Liver (tissue), 9 donors: ENCODE measurements around the gene EMP1. TPM values are rescaled to one million over a fixed set of nuclear protein-coding genes. Genes with fewer than 3 reads are reported as not detected.

ENCODE experiments used
- DNase-seq: peaks from one replicate; pipeline ENCODE4 v3.0.0-alpha.2; 2017; ENCODE audit warnings: low spot score
- H3K27ac ChIP-seq, 2 donors: one replicate each; pipeline ENCODE4 v1.7.0; 2013; ENCODE audit warnings: inconsistent platforms in 2 of 2, low read length in 2 of 2, control low read depth in 1 of 2, low read depth in 1 of 2, mild to moderate bottlenecking in 1 of 2
- H3K27me3 ChIP-seq, 4 donors: one replicate each; pipeline versions ENCODE4 v1.6.1 to v1.7.0; 2013; ENCODE audit warnings: low read length in 3 of 4, inconsistent platforms in 1 of 4, mild to moderate bottlenecking in 1 of 4, moderate library complexity in 1 of 4; ENCODE audit not compliant: control insufficient read depth in 4 of 4, insufficient read depth in 4 of 4
- H3K36me3 ChIP-seq, 4 donors: one replicate each; pipeline versions ENCODE4 v1.6.1 to v1.7.0; 2013; ENCODE audit warnings: low read length in 3 of 4, mild to moderate bottlenecking in 3 of 4, low read depth in 1 of 4, moderate library complexity in 1 of 4; ENCODE audit not compliant: control insufficient read depth in 4 of 4, insufficient read depth in 3 of 4
- H3K4me1 ChIP-seq, 4 donors: one replicate each; pipeline versions ENCODE4 v1.6.1 to v1.7.0; 2013; ENCODE audit warnings: low read length in 3 of 4, mild to moderate bottlenecking in 3 of 4, moderate library complexity in 1 of 4; ENCODE audit not compliant: control insufficient read depth in 4 of 4, insufficient read depth in 4 of 4
- H3K4me3 ChIP-seq, 3 donors: one replicate each; pipeline versions ENCODE4 v1.6.1 to v1.7.0; 2013; ENCODE audit warnings: low read length in 3 of 3, control low read depth in 1 of 3, low read depth in 1 of 3, mild to moderate bottlenecking in 1 of 3
- H3K9ac ChIP-seq, 2 donors: one replicate each; pipeline ENCODE4 v1.7.0; 2013; ENCODE audit warnings: low read length in 2 of 2, mild to moderate bottlenecking in 2 of 2, moderate library complexity in 2 of 2, control low read depth in 1 of 2, low read depth in 1 of 2
- H3K9me3 ChIP-seq, 4 donors: one replicate each; pipeline versions ENCODE4 v1.6.1 to v1.7.0; 2013; ENCODE audit warnings: low read length in 3 of 4; ENCODE audit not compliant: control insufficient read depth in 4 of 4
- EGR1 ChIP-seq, 2 donors: IDR thresholded peaks; 2 replicates each; pipeline ENCODE4 v1.6.1; 2016 to 2018; ENCODE audit warnings: antibody characterized with exemption in 2 of 2, low read depth in 2 of 2
- FOXA1 ChIP-seq: IDR thresholded peaks from 2 replicates; pipeline ENCODE4 v1.6.1; 2016; ENCODE audit warnings: antibody characterized with exemption
- FOXA2 ChIP-seq: IDR thresholded peaks from 2 replicates; pipeline ENCODE4 v1.6.1; 2016; ENCODE audit warnings: antibody characterized with exemption
- JUND ChIP-seq, 2 donors: IDR thresholded peaks; 2 replicates each; pipeline ENCODE4 v1.6.1; 2016; ENCODE audit warnings: antibody characterized with exemption in 2 of 2
- NR2F2 ChIP-seq: IDR thresholded peaks from 2 replicates; pipeline ENCODE4 v1.6.1; 2016; ENCODE audit warnings: antibody characterized with exemption
- RAD21 ChIP-seq, 2 donors: IDR thresholded peaks; 2 replicates each; pipeline ENCODE4 v1.6.1; 2016; ENCODE audit warnings: antibody characterized with exemption in 2 of 2, mild to moderate bottlenecking in 2 of 2
- RXRA ChIP-seq, 2 donors: IDR thresholded peaks; 2 replicates each; pipeline ENCODE4 v1.6.1; 2017 to 2018; ENCODE audit warnings: antibody characterized with exemption in 2 of 2, mild to moderate bottlenecking in 1 of 2
- SP1 ChIP-seq: IDR thresholded peaks from 2 replicates; pipeline ENCODE4 v1.6.1; 2018; ENCODE audit warnings: antibody characterized with exemption, mild to moderate bottlenecking
- WGBS: extraction: QIAGEN DNeasy Blood & Tissue Kit; methylation state at CpG from one replicate; pipeline ENCODE4 v1.1.7; 2013; 5-methylcytosine and 5-hydroxymethylcytosine counted together
- polyA plus RNA-seq, 2 donors: library from polyadenylated mRNA; stranded (reverse) in 1 of 2; unstranded in 1 of 2; fragments of 200-250 nt in 1 of 2; fragments of >200 nt in 1 of 2; fragmentation: Nextera tagmentation in 1 of 2; extraction: Ambion mirVana in 1 of 2; gene quantifications; one replicate each; pipeline versions ENCODE4 v1.2.1 to v1.2.3, GENCODE V29; 2013 to 2015
- total RNA-seq, 2 donors: library from RNA; depleted of rRNA; stranded (reverse); fragments of >200 nt; gene quantifications; one replicate each; pipeline ENCODE4 v1.2.3, GENCODE V29; 2014
- TF ChIP-seq, protein P1 (sequence below): IDR thresholded peaks from 2 replicates; pipeline ENCODE4 v1.6.1; 2016; ENCODE audit warnings: antibody characterized with exemption
- TF ChIP-seq, protein P2 (sequence below): IDR thresholded peaks from 2 replicates; pipeline ENCODE4 v1.6.1; 2016; ENCODE audit warnings: antibody characterized with exemption, mild to moderate bottlenecking
- donor health status: healthy.
- donor health status: healthy.
- donor health status: healthy.
- donor health status: healthy.
- donor health status: healthy.

The EMP1 gene
- total and polyA plus RNA-seq, 4 donors, result 1.6 to 5.6 (median 3.6) TPM

DNA sequence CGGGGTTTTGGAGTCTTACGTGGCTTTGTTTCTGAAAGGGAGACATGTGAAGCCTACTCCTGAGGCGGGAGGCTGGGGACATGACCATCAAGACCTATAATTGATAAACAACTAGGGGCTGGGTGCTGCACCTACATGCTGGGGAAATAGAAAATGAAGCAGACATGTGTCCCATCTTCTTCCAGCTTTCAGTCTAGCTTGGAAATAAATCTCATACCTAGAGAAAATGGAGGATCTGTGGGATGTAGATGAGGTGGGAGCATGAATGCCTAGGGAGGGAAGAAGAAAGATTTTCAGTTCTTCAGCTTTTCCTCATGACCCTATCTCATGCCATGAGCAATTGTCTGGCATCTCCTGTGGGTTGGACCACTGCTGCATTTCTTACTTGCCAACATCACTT lies 22.1 kb downstream of the EMP1 start:
- TF ChIP-seq FOXA1 (no peak), SP1 (no peak), RXRA (IDR thresholded peaks at IDR 0.05) (no peak)
- TF ChIP-seq, protein P1, sequence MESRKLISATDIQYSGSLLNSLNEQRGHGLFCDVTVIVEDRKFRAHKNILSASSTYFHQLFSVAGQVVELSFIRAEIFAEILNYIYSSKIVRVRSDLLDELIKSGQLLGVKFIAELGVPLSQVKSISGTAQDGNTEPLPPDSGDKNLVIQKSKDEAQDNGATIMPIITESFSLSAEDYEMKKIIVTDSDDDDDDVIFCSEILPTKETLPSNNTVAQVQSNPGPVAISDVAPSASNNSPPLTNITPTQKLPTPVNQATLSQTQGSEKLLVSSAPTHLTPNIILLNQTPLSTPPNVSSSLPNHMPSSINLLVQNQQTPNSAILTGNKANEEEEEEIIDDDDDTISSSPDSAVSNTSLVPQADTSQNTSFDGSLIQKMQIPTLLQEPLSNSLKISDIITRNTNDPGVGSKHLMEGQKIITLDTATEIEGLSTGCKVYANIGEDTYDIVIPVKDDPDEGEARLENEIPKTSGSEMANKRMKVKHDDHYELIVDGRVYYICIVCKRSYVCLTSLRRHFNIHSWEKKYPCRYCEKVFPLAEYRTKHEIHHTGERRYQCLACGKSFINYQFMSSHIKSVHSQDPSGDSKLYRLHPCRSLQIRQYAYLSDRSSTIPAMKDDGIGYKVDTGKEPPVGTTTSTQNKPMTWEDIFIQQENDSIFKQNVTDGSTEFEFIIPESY, result no peak
- WGBS, result 87% methylated on average over 3 of the region's 3 CpGs
- no peak overlapping the region for H3K27ac ChIP-seq

DNA sequence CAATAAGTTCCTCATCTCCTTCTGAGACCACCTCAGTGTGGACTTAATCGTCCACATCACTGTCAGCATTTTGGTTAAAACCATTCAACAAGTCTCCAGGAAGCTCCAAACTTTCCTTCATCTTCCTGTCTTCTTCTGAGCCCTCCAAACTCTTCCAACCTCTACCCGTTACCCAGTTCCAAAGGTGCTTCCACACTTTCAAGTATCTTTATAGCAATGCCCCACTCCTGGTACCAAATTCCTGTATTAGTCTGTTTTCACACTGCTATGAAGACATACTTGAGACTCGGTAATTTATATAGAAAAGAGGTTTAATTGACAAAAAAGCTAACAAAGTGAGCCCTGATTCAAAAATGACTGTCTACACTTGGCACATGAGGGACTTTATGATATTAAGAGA lies 22.8 kb downstream of the EMP1 start:
- no peak overlapping the region for H3K9ac ChIP-seq
- H3K4me1 ChIP-seq, result no peaks in the 10 kb centered on the region
- H3K27ac ChIP-seq, result no peak overlapping the region
- DNase-seq, result no peak
- no peak for TF ChIP-seq RAD21 (IDR thresholded peaks at IDR 0.05)
- H3K27me3 ChIP-seq, result no peaks in the 10 kb centered on the region
- H3K9me3 ChIP-seq, result peaks cover 0 to 2% (median 0%) of the 10 kb centered on the region in 4 donors
- no peaks in the 10 kb centered on the region for H3K36me3 ChIP-seq
- no peak overlapping the region for H3K4me3 ChIP-seq
- 82% methylated on average over 3 of the region's 3 CpGs for WGBS

More for the DNA sequence above, 22.1 kb downstream of the EMP1 start:
- Histone ChIP-seq H3K9me3 (peaks cover 0 to 2% (median 0%) of the 10 kb centered on the region in 4 donors), H3K36me3 (no peaks in the 10 kb centered on the region), H3K27me3 (no peaks in the 10 kb centered on the region), H3K9ac (no peak overlapping the region), H3K4me1 (no peaks in the 10 kb centered on the region), H3K4me3 (no peak overlapping the region)
- no peak for DNase-seq

DNA sequence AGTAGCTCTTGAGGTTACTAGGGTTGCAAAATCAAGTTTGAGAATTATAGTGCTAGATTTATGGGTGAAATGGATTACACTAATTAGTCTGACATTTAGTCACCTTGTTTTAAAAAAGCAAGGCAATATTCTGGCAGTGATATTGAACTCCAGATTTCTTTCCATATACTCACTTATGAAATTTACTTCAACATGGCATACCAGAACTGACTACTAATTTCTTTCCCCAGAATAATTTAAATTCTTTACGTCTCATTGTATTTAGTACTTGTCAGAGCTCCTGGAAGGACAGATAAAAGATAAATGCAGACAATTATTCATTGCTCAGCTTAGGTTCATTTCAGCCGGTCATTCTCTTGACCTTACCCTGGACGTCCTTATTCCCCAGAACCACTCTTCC lies 24.3 kb downstream of the EMP1 start:
- H3K9me3 ChIP-seq, result peaks cover 0 to 2% (median 0%) of the 10 kb centered on the region in 4 donors
- no peak overlapping the region for H3K27ac ChIP-seq
- H3K4me3 ChIP-seq, result no peak overlapping the region
- H3K4me1 ChIP-seq, result no peaks in the 10 kb centered on the region
- no peaks in the 10 kb centered on the region for H3K36me3 ChIP-seq
- WGBS, result 90% methylated on average over 3 of the region's 3 CpGs
- no peak overlapping the region for H3K9ac ChIP-seq
- no peaks in the 10 kb centered on the region for H3K27me3 ChIP-seq
- TF ChIP-seq, protein P2, sequence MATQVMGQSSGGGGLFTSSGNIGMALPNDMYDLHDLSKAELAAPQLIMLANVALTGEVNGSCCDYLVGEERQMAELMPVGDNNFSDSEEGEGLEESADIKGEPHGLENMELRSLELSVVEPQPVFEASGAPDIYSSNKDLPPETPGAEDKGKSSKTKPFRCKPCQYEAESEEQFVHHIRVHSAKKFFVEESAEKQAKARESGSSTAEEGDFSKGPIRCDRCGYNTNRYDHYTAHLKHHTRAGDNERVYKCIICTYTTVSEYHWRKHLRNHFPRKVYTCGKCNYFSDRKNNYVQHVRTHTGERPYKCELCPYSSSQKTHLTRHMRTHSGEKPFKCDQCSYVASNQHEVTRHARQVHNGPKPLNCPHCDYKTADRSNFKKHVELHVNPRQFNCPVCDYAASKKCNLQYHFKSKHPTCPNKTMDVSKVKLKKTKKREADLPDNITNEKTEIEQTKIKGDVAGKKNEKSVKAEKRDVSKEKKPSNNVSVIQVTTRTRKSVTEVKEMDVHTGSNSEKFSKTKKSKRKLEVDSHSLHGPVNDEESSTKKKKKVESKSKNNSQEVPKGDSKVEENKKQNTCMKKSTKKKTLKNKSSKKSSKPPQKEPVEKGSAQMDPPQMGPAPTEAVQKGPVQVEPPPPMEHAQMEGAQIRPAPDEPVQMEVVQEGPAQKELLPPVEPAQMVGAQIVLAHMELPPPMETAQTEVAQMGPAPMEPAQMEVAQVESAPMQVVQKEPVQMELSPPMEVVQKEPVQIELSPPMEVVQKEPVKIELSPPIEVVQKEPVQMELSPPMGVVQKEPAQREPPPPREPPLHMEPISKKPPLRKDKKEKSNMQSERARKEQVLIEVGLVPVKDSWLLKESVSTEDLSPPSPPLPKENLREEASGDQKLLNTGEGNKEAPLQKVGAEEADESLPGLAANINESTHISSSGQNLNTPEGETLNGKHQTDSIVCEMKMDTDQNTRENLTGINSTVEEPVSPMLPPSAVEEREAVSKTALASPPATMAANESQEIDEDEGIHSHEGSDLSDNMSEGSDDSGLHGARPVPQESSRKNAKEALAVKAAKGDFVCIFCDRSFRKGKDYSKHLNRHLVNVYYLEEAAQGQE, result no peak
- TF ChIP-seq NR2F2 (no peak), RAD21 (IDR thresholded peaks at IDR 0.05) (no peak), FOXA2 (no peak), EGR1 (IDR thresholded peaks at IDR 0.05; ENCODE audit: low read depth in 2 of 2) (no peak), JUND (IDR thresholded peaks at IDR 0.05) (no peak)
- TF ChIP-seq, protein P1, result no peak
- no peak for DNase-seq
